GM18520 (cell line): ENCODE results near the gene AVL9.
"Not testable (repeated sequence)": the region's sequence is repeated elsewhere in the genome, so short reads cannot be mapped to it uniquely, and the experiment has no call there.

Source experiments
- ATAC-seq: cut with Tn5 transposase; IDR thresholded peaks from one replicate; pipeline ENCODE4 v1.9.1; 2021; ENCODE audit not compliant: unreplicated experiment

AVL9 gene

DNA sequence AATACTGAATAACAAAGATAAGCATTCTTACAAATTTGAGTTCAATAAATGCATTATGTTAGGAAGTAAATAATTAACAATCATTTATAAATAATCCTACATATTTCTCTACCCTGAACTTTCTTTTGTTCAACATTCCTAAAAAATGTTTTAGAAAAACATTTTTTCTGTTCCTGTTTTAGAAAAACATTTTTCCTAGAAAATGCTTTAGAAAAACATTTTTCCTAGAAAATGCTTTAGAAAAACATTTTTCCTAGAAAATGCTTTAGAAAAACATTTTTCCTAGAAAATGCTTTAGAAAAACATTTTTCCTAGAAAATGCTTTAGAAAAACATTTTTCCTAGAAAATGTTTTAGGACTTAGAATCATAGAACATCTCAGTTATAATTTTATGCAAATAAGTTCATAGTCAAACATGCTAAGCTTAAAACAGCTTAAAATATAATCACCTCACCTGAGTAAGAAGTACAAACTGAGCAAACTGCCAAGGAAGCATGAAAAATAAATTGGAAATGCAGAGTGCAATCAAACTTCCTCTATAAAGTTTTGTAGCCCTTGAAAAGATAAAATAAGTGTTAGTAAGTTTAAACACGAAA is 139.6 kb downstream of the AVL9 start:
- not testable (repeated sequence) for ATAC-seq

DNA sequence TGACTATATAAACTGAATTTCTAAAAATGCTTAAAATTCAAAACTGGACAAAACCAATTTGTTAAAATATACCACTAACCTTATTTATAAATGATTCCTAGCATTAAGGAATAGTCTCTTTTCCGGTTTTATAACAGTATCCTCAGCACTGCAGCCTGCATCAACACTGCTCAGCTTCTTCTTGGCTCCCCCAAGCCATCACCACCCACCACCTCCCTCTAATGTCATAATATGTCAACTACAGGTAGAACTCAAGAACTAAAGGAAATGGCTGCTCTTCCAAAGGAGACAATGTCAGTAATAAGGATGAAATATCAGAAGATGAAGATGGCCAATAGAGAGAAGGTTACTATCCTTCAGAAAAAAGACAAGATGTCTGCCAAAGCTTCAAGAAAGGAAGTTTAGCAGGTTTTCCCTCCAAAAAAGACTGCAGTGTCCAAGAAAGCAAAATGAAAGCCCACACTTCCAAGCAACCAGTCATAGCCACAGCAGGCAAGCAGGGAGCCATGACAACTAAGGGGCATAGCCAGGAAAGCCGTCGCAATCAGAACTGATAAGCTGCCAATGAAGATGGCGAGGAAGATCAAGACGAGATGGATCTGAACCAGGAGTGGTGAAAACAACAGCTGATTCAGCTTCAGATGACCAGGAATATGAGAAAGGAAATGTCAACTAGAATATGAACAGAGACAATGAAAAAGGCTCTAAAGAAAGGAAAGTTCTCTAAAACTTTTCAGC is 141.6 kb downstream of the AVL9 start:
- not testable (repeated sequence) for ATAC-seq

DNA sequence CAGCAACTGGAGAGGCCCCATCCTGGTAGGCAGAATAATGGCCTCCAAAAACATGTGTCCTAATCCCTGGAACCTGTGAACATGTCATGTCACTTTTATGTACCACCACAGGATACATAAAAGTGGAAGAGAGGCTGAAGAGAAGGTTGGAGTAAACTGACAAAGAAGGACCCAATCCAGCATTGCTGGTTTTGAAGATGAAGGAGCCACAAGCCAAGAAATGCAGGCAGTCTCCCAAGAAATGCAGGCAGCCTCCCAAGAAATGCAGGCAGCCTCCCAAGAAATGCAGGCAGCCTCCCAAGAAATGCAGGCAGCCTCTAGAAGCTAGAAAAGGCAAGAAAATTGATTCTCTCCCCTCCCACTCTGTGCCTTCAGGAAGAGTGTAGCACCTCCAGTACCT is 142.3 kb downstream of the AVL9 start:
- ATAC-seq: not testable (repeated sequence)
